ENCODE results near the gene STK11IP. TPM values are rescaled to one million over a fixed set of nuclear protein-coding genes. Genes with fewer than 3 reads are reported as not detected.

Gene STK11IP
- total and polyA plus RNA-seq, 2 of the 13 experiments (the other 11 are each of a cell fraction or from before 2014, with no cell fraction given), result 12.8 to 24.0 TPM

GRCh38 chr2:219567791-219568361 lies 29.8 kb upstream of the STK11IP start (continued):
- TF ChIP-seq ZNF230 (CRISPR knock-in tag; IDR thresholded peaks at IDR 0.05) (no peak), ZNF549 (CRISPR knock-in tag; IDR thresholded peaks at IDR 0.05) (no peak), MIER2 (CRISPR knock-in tag; IDR thresholded peaks at IDR 0.05) (no peak), PHF21A (CRISPR knock-in tag; IDR thresholded peaks at IDR 0.05) (no peak), ZNF205 (CRISPR knock-in tag; IDR thresholded peaks at IDR 0.05) (no peak), NONO (IDR thresholded peaks at IDR 0.05) (no peak), NONO (CRISPR knock-in tag; conservative IDR thresholded peaks at IDR 0.05) (peak; percentile 84), CSRNP2 (CRISPR knock-in tag; conservative IDR thresholded peaks at IDR 0.05; ENCODE audit: low read depth) (no peak), ZNF556 (CRISPR knock-in tag; IDR thresholded peaks at IDR 0.05; ENCODE audit: borderline replicate concordance) (no peak), POLR2AphosphoS2 (IDR thresholded peaks at IDR 0.05; ENCODE audit: low read depth, low read length) (no peak), AGO1 (IDR thresholded peaks at IDR 0.05; ENCODE audit: low read depth, low read length, poor library complexity, severe bottlenecking) (peak; percentile 96), CHCHD3 (CRISPR knock-in tag; IDR thresholded peaks at IDR 0.05) (no peak), ZBTB4 (CRISPR knock-in tag; IDR thresholded peaks at IDR 0.05; ENCODE audit: borderline replicate concordance) (no peak), ZNF326 (CRISPR knock-in tag; IDR thresholded peaks at IDR 0.05; ENCODE audit: borderline replicate concordance) (peak; percentile 78; the same call in 1 of the 2 replicates), HOXA5 (CRISPR knock-in tag; IDR thresholded peaks at IDR 0.05) (no peak), TMF1 (CRISPR knock-in tag; IDR thresholded peaks at IDR 0.05; ENCODE audit: low read depth) (no peak), NFAT5 (CRISPR knock-in tag; IDR thresholded peaks at IDR 0.05) (no peak), ESRRA (CRISPR knock-in tag; IDR thresholded peaks at IDR 0.05; ENCODE audit: low read depth) (no peak), RNF2 (conservative IDR thresholded peaks at IDR 0.05; ENCODE audit: low read depth) (no peak), ZNF282 (IDR thresholded peaks at IDR 0.05; ENCODE audit: partially characterized antibody) (no peak)

Measured in HepG2 (cell line).